H9 (cell line): Measurements from ENCODE around the gene LTK. TPM values are rescaled to one million over a fixed set of nuclear protein-coding genes. Genes with fewer than 3 reads are reported as not detected.
A peak's percentile ranks its signal among the peaks of the same experiment; 100 is the strongest.

Experiments used
- DNase-seq: peaks from one replicate; pipeline ENCODE4 v3.0.0-alpha.2; 2017
- H2AFZ ChIP-seq: one replicate; pipeline ENCODE4 v1.6.1; 2013; ENCODE audit warnings: mild to moderate bottlenecking, low read length, control low read depth, moderate library complexity
- H2AK5ac ChIP-seq: 2 replicates; pipeline ENCODE4 v1.6.1; 2013; ENCODE audit warnings: low read length, control low read depth, mixed read lengths; ENCODE audit not compliant: insufficient read length
- H2BK120ac ChIP-seq: one replicate; pipeline ENCODE4 v1.6.1; 2013; ENCODE audit warnings: low read depth, mild to moderate bottlenecking, low read length, control low read depth, inconsistent platforms; ENCODE audit not compliant: poor library complexity, severe bottlenecking
- H2BK12ac ChIP-seq: 2 replicates; pipeline ENCODE4 v1.6.1; 2013; ENCODE audit warnings: low read length, control low read depth, mixed read lengths, low read depth; ENCODE audit not compliant: insufficient read length
- H2BK15ac ChIP-seq: 2 replicates; pipeline ENCODE4 v1.6.1; 2013; ENCODE audit warnings: low read depth, low read length, control low read depth
- H2BK20ac ChIP-seq: one replicate; pipeline ENCODE4 v1.6.1; 2013; ENCODE audit warnings: low read depth, mild to moderate bottlenecking, low read length, control low read depth, inconsistent platforms; ENCODE audit not compliant: poor library complexity, severe bottlenecking
- H2BK5ac ChIP-seq: 2 replicates; pipeline ENCODE4 v1.6.1; 2013; ENCODE audit warnings: low read length, control low read depth, mixed read lengths; ENCODE audit not compliant: insufficient read length
- H3K14ac ChIP-seq: 2 replicates; pipeline ENCODE4 v1.6.1; 2013; ENCODE audit warnings: low read length, control low read depth; ENCODE audit not compliant: insufficient read depth
- H3K18ac ChIP-seq: 2 replicates; pipeline ENCODE4 v1.6.1; 2013; ENCODE audit warnings: low read depth, mild to moderate bottlenecking, mixed read lengths, low read length, control low read depth; ENCODE audit not compliant: insufficient read length
- H3K23ac ChIP-seq: 2 replicates; pipeline ENCODE4 v1.6.1; 2013; ENCODE audit warnings: low read length, control low read depth, mixed read lengths, low read depth; ENCODE audit not compliant: insufficient read length
- H3K23me2 ChIP-seq: 2 replicates; pipeline ENCODE4 v1.6.1; 2013; ENCODE audit warnings: low read depth, mild to moderate bottlenecking, mixed read lengths, low read length, control low read depth; ENCODE audit not compliant: insufficient read length, poor library complexity, severe bottlenecking
- H3K27ac ChIP-seq: 2 replicates; pipeline ENCODE4 v1.5.1; 2013; ENCODE audit warnings: low read length, control low read depth, mixed read lengths, low read depth; ENCODE audit not compliant: insufficient read length
- H3K27me3 ChIP-seq: 2 replicates; pipeline ENCODE4 v1.6.1; 2013; ENCODE audit warnings: low read length, control low read depth, inconsistent platforms; ENCODE audit not compliant: insufficient read depth
- H3K4ac ChIP-seq: 2 replicates; pipeline ENCODE4 v1.6.1; 2013; ENCODE audit warnings: low read depth, mild to moderate bottlenecking, control low read depth, inconsistent platforms, low read length, moderate library complexity
- H3K4me1 ChIP-seq: 2 replicates; pipeline ENCODE4 v1.6.1; 2013; ENCODE audit warnings: low read length, control low read depth, inconsistent platforms; ENCODE audit not compliant: insufficient read depth
- H3K4me2 ChIP-seq: 2 replicates; pipeline ENCODE4 v1.6.1; 2013; ENCODE audit warnings: low read length, control low read depth, mixed read lengths; ENCODE audit not compliant: insufficient read length, insufficient read depth
- H3K56ac ChIP-seq: 2 replicates; pipeline ENCODE4 v1.6.1; 2013; ENCODE audit warnings: low read depth, mild to moderate bottlenecking, mixed read lengths, low read length, control low read depth; ENCODE audit not compliant: insufficient read length
- H3K79me1 ChIP-seq: 2 replicates; pipeline ENCODE4 v1.6.1; 2013; ENCODE audit warnings: low read depth, mild to moderate bottlenecking, moderate library complexity, low read length, control low read depth, inconsistent platforms; ENCODE audit not compliant: insufficient read depth, poor library complexity, severe bottlenecking
- H3K79me2 ChIP-seq: 2 replicates; pipeline ENCODE4 v1.6.1; 2013; ENCODE audit warnings: low read length, control low read depth, inconsistent platforms; ENCODE audit not compliant: insufficient read depth
- H3K9ac ChIP-seq: 2 replicates; pipeline ENCODE4 v1.6.1; 2013; ENCODE audit warnings: low read length, control low read depth, mixed read lengths; ENCODE audit not compliant: insufficient read length; ENCODE audit errors: extremely low read depth
- H3K9me3 ChIP-seq: one replicate; pipeline ENCODE4 v1.6.1; 2013; ENCODE audit warnings: low read depth, low read length, inconsistent platforms; ENCODE audit not compliant: control insufficient read depth
- H3T11ph ChIP-seq: one replicate; pipeline ENCODE4 v1.6.1; 2013; ENCODE audit warnings: mild to moderate bottlenecking, low read length, control low read depth, inconsistent platforms
- H4K20me1 ChIP-seq: one replicate; pipeline ENCODE4 v1.6.1; 2013; ENCODE audit not compliant: control insufficient read depth, insufficient read length, insufficient read depth
- H4K5ac ChIP-seq: 2 replicates; pipeline ENCODE4 v1.6.1; 2013; ENCODE audit warnings: low read depth, mild to moderate bottlenecking, mixed read lengths, low read length, control low read depth; ENCODE audit not compliant: insufficient read length
- H4K8ac ChIP-seq: replicated peaks from 2 replicates; pipeline ENCODE4 v1.6.1; 2013; ENCODE audit warnings: low read length, control low read depth, mixed read lengths, low read depth; ENCODE audit not compliant: insufficient read length
- H4K91ac ChIP-seq: 2 replicates; pipeline ENCODE4 v1.6.1; 2013; ENCODE audit warnings: low read depth, mild to moderate bottlenecking, moderate library complexity, mixed read lengths, low read length, control low read depth; ENCODE audit not compliant: insufficient read length
- H3K27ac Mint-ChIP-seq, 3 experiments: 2 replicates in 2 of 3; 3 replicates in 1 of 3; pipeline ENCODE4 v1.8.0; 2020 to 2021; ENCODE audit warnings: mixed read lengths in 3 of 3, mild to moderate bottlenecking in 1 of 3, moderate library complexity in 1 of 3
- H3K27me3 Mint-ChIP-seq: 2 replicates; pipeline ENCODE4 v1.8.0; 2021; ENCODE audit warnings: low read depth, mild to moderate bottlenecking, moderate library complexity, mixed read lengths
- H3K36me3 Mint-ChIP-seq, 3 experiments: 2 replicates in 2 of 3; 3 replicates in 1 of 3; pipeline ENCODE4 v1.8.0; 2020 to 2021; ENCODE audit warnings: low read depth in 3 of 3, mixed read lengths in 3 of 3; ENCODE audit not compliant: insufficient read depth in 1 of 3
- H3K4me1 Mint-ChIP-seq, 2 experiments: 2 replicates each; pipeline ENCODE4 v1.8.0; 2020; ENCODE audit warnings: mixed read lengths in 2 of 2
- H3K4me3 Mint-ChIP-seq, 2 experiments: 2 replicates in 1 of 2; 3 replicates in 1 of 2; pipeline ENCODE4 v1.8.0; 2020 to 2021; ENCODE audit warnings: mild to moderate bottlenecking in 2 of 2, mixed read lengths in 2 of 2, moderate library complexity in 1 of 2
- H3K9me3 Mint-ChIP-seq, 2 experiments: 2 replicates in 1 of 2; 3 replicates in 1 of 2; pipeline ENCODE4 v1.8.0; 2020; ENCODE audit warnings: mild to moderate bottlenecking in 2 of 2, mixed read lengths in 2 of 2, moderate library complexity in 1 of 2
- WGBS: extraction: QIAGEN DNeasy Blood & Tissue Kit; methylation state at CpG from one replicate; pipeline ENCODE4 v1.1.7; 2013; ENCODE audit warnings: missing lambda C conversion rate, low lambda C conversion rate, mixed read lengths; ENCODE audit not compliant: insufficient read length; ENCODE audit errors: extremely low coverage; 5-methylcytosine and 5-hydroxymethylcytosine counted together
- total RNA-seq: library from RNA; stranded (reverse); gene quantifications from 2 replicates; pipeline ENCODE4 v1.2.1, GENCODE V29; 2021
- TF ChIP-seq, protein P1 (sequence below): fragments of 200-600 bp; sonication (generic); conservative IDR thresholded peaks from 3 replicates; pipeline ENCODE4 v1.8.0; 2021; ENCODE audit warnings: antibody characterized with exemption, mild to moderate bottlenecking

The LTK gene
- total RNA-seq, 1 experiment from 2014 or later: 0.31 TPM

DNA sequence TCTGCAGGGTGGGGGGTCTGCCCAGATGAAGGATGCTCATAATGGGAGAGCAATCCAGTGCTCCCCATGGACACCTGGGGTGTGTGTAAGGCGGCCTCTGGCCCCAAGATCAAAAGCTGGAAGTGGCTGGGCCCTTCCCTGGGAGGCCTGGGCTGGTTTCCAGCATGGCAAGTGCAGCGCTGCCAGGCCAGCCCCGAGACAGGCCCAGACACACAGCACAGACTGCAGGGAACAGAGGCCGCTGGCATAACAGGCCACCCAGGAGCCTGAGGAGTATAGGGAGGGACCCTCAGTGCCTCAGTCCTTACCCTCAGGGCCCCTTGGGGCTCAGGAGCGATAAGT is 10.0 kb downstream of the LTK start:
- no peak for DNase-seq
- no peak overlapping the region for H4K8ac ChIP-seq
- H3K4me2 ChIP-seq: no peak overlapping the region
- no peaks in the 10 kb centered on the region for H4K20me1 ChIP-seq
- H3K14ac ChIP-seq: no peak overlapping the region
- H2AFZ ChIP-seq: no peak overlapping the region
- H3K79me1 ChIP-seq: no peaks in the 10 kb centered on the region
- no peak overlapping the region for H3K56ac ChIP-seq
- peaks cover 67% of the 10 kb centered on the region for H3K27me3 ChIP-seq
- no peak overlapping the region for H3K4ac ChIP-seq
- no peak overlapping the region for H2BK120ac ChIP-seq
- Mint-ChIP-seq H3K4me3 (peak overlapping the region; percentile 15 to 66; a peak in 4 of 5 replicates), H3K4me1 (peaks cover 4 to 19% of the 10 kb centered on the region in 2 experiments; a peak in 3 of 4 replicates), H3K27ac (no peak overlapping the region), H3K27me3 (peaks cover 100% of the 10 kb centered on the region), H3K9me3 (no peaks in the 10 kb centered on the region; a peak in 2 of 5 replicates), H3K36me3 (peaks cover 0 to 4% (median 0%) of the 10 kb centered on the region in 3 experiments; a peak in 1 of 7 replicates)
- no peak overlapping the region for H3K9ac ChIP-seq
- H2BK12ac ChIP-seq: no peak overlapping the region
- H2BK15ac ChIP-seq: no peak overlapping the region
- H3K23ac ChIP-seq: no peak overlapping the region
- no peak overlapping the region for H3T11ph ChIP-seq
- no CpG with 5 or more reads among the region's 5 CpGs for WGBS
- peaks cover 3% of the 10 kb centered on the region for H3K23me2 ChIP-seq
- H4K91ac ChIP-seq: no peak overlapping the region
- H3K18ac ChIP-seq: no peak overlapping the region
- TF ChIP-seq, protein P1, sequence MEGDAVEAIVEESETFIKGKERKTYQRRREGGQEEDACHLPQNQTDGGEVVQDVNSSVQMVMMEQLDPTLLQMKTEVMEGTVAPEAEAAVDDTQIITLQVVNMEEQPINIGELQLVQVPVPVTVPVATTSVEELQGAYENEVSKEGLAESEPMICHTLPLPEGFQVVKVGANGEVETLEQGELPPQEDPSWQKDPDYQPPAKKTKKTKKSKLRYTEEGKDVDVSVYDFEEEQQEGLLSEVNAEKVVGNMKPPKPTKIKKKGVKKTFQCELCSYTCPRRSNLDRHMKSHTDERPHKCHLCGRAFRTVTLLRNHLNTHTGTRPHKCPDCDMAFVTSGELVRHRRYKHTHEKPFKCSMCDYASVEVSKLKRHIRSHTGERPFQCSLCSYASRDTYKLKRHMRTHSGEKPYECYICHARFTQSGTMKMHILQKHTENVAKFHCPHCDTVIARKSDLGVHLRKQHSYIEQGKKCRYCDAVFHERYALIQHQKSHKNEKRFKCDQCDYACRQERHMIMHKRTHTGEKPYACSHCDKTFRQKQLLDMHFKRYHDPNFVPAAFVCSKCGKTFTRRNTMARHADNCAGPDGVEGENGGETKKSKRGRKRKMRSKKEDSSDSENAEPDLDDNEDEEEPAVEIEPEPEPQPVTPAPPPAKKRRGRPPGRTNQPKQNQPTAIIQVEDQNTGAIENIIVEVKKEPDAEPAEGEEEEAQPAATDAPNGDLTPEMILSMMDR: no peak
- no peaks in the 10 kb centered on the region for H3K79me2 ChIP-seq
- H2BK20ac ChIP-seq: no peak overlapping the region
- H2BK5ac ChIP-seq: no peak overlapping the region
- no peak overlapping the region for H2AK5ac ChIP-seq
- no peak overlapping the region for H4K5ac ChIP-seq
- H3K9me3 ChIP-seq: no peaks in the 10 kb centered on the region
- no peak overlapping the region for H3K27ac ChIP-seq
- H3K4me1 ChIP-seq: no peaks in the 10 kb centered on the region
